ENCODE data around the gene TFG.

Gene TFG

DNA sequence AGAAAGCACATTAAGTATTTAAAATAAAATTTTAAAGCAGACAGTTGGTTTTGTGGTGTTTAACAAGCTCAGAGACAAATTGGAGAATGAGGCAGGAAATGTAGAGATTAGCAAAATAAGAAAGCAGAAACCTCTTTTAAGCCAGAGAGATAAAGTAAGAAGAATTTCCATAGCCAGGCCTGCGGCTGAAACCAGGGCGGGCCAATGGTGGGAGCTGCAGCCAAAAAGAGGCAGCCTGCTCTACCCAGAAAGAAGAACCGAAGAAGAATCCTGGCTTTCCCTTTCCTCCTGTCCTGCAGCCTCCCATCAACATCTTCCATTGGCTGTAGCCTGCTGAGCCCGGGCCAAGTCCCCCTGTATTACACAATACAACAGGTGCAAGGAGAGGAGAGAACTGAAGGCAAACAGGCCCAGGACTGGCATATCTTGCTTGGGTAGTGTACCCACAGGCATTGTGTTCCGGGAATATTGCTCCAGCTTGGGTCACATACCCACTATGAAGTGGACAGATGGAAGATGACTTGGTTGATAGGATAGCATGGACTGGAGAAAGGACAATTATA lies 11.5 kb upstream of the TFG start:
- Mint-ChIP-seq H3K9me3 (no peaks in the 10 kb centered on the region), H3K36me3 (no peaks in the 10 kb centered on the region), H3K4me1 (no peaks in the 10 kb centered on the region), H3K27ac (no peak overlapping the region), H3K27me3 (peaks cover 35% of the 10 kb centered on the region), H3K4me3 (no peak overlapping the region)

GRCh38 chr3:100698736-100699135 lies 10.6 kb upstream of the TFG start:
- Mint-ChIP-seq H3K36me3 (no peaks in the 10 kb centered on the region), H3K4me1 (no peaks in the 10 kb centered on the region), H3K27me3 (peaks cover 33% of the 10 kb centered on the region), H3K4me3 (no peak overlapping the region), H3K9me3 (no peaks in the 10 kb centered on the region), H3K27ac (no peak overlapping the region)

- peaks cover 24% of the 10 kb centered on the region for H3K27me3 Mint-ChIP-seq
- no peaks in the 10 kb centered on the region for H3K36me3 Mint-ChIP-seq
- H3K4me3 Mint-ChIP-seq = no peak overlapping the region
- no peak overlapping the region for H3K27ac Mint-ChIP-seq
- H3K4me1 Mint-ChIP-seq = no peaks in the 10 kb centered on the region
- no peaks in the 10 kb centered on the region for H3K9me3 Mint-ChIP-seq
Measured at GRCh38 chr3:100700708-100701107, 8.6 kb upstream of the TFG start.

DNA sequence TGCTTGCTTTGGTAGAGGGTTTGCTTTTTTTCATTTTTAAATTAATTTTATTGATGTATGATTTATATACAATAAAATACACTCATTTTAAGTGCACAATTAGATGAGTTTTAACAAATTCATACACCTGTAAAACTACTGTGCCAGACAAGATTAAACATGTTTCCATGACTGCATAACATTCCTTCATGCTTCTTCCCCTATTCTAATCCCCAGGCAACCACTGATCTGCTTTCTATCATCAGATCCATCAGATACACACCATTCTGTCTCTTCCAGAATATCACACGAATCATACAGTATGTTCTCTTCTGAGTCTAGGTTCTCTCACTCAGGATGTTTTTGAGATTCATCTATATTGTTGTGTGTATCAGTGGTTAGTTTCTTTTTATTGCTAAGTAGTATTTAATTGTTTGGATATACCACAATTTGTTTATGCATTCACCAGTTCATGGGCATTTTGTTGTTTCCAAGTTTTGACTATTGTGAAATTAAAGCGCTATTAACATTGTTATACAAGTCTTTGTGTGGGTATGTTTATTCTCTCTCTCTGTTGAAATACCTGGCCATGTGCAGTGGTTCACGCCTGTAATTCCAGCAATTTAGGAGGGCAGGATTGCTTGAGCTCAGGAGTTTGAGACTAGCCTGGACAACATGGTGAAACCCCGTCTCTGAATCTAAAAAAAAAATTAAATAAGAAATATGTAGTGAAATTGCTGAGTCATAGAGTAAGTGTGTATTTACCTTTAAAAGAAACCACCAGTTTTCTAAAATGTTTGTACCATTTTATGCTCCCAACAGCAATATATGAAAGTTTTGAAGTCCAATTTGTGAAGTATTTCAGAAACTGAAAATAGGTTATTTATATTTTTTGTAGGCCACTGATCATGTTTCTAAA lies 7.0 kb upstream of the TFG start:
- Mint-ChIP-seq H3K9me3 (no peaks in the 10 kb centered on the region), H3K36me3 (no peaks in the 10 kb centered on the region), H3K4me1 (no peaks in the 10 kb centered on the region), H3K27me3 (peaks cover 21% of the 10 kb centered on the region), H3K27ac (no peak overlapping the region), H3K4me3 (no peak overlapping the region)

DNA sequence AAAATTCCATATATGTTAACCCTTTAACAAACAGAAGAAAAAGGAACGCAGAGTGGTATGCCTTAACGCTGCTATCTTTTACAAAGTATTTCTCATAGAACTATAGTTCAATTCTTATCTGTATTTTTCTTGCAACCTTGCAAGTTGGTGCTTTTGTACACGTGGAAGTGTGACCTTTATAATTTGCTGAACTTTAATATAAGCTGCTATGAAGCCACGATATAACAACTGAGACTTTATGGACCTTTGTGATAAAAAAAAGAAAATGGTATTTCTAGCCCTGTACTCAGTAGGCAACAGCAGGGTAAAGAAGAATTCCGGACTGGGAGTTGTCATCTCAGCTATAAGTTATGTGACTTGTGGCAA lies 6.3 kb upstream of the TFG start:
- Mint-ChIP-seq H3K9me3 (no peaks in the 10 kb centered on the region), H3K36me3 (no peaks in the 10 kb centered on the region), H3K4me1 (no peaks in the 10 kb centered on the region), H3K4me3 (no peak overlapping the region), H3K27me3 (peaks cover 21% of the 10 kb centered on the region), H3K27ac (no peak overlapping the region)

DNA sequence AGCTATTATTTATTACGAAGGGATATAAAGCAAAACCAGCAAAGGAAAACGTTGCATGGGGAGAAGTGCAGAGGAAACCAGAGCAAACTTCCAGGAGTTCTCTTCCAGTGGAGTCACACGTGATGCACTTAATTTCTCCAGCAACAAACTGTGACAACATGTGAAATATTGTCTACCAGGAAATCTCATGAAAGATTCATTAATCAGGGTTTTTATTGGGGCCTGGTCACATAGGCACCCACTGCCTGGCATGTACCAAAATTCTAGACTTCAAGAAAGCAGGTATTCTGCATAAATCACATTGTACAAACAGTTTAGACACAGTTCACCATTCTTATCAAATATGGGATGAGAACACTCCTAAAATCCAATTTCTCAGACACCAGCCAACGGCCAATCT lies 5.4 kb upstream of the TFG start:
- H3K27me3 Mint-ChIP-seq = peaks cover 15% of the 10 kb centered on the region
- no peaks in the 10 kb centered on the region for H3K36me3 Mint-ChIP-seq
- peaks cover 5% of the 10 kb centered on the region for H3K4me1 Mint-ChIP-seq
- no peak overlapping the region for H3K27ac Mint-ChIP-seq
- H3K4me3 Mint-ChIP-seq = no peak overlapping the region
- no peaks in the 10 kb centered on the region for H3K9me3 Mint-ChIP-seq

GRCh38 chr3:100706365-100706764 lies 2.9 kb upstream of the TFG start:
- H3K9me3 Mint-ChIP-seq = no peaks in the 10 kb centered on the region
- no peak overlapping the region for H3K4me3 Mint-ChIP-seq
- peaks cover 5% of the 10 kb centered on the region for H3K27me3 Mint-ChIP-seq
- H3K36me3 Mint-ChIP-seq = peaks cover 4% of the 10 kb centered on the region
- peaks cover 17% of the 10 kb centered on the region for H3K4me1 Mint-ChIP-seq
- no peak overlapping the region for H3K27ac Mint-ChIP-seq

DNA sequence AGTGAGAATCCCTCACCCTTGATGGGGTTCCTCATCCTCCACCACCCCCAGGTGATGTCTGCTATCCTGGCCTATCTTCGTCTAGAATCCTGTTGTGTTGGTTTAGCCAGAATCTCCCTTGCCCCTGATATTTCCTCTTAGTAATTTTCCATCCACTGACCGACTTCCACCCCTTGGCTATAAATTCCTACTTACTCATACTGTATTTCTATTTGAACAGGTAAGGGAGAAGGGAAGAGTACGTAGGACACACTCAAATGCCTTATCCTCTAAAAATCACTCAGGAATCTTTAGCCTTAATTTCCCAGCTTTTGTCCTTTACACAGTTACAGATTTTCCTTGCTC lies 678 bp upstream of the TFG start:
- peaks cover 38% of the 10 kb centered on the region for H3K4me1 Mint-ChIP-seq
- H3K4me3 Mint-ChIP-seq = peak overlapping the region; percentile 89
- H3K27ac Mint-ChIP-seq = peak overlapping the region; percentile 97
- H3K9me3 Mint-ChIP-seq = no peaks in the 10 kb centered on the region
- peaks cover 13% of the 10 kb centered on the region for H3K36me3 Mint-ChIP-seq
- H3K27me3 Mint-ChIP-seq = peaks cover under 1% of the 10 kb centered on the region

GRCh38 chr3:100709842-100710260 lies 557 bp downstream of the TFG start:
- Mint-ChIP-seq H3K36me3 (peaks cover 14% of the 10 kb centered on the region), H3K4me3 (peak overlapping the region; percentile 81)

DNA sequence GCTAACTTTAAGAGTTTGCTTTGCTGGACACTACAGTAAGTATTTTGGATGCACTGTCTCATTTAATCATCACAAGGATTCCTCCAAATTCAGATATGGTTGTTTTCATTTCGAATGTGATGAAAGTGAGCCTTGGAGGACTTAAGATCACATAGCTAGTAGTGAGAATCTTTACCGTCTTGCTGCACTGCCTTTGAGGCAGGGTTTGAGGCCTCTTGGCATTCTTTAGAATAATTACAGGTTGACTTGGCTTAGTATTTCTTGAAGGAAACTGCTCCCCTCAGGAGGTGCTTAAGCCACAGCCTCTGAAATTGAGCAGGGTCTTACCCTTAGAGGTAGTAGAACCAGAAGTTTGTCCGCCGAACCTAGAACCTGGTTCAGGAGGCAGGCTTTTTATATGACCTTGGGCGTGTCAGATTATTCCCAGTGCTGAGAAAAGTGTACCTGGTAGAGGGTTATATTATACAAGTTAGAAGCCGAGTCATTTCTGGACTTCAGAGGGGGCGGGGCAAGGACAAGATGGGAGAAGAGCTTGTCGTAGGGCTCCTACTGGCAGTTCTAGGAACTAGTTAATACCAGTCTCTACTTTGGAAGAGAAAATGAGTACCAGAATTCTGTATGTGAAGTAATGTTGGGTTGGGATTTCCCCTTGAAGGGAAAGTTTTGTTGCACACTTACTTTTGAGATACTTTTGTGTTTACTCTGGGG lies 1.1 kb downstream of the TFG start:
- Mint-ChIP-seq H3K4me3 (peak overlapping the region; percentile 81), H3K27me3 (no peaks in the 10 kb centered on the region), H3K9me3 (no peaks in the 10 kb centered on the region), H3K4me1 (peaks cover 54% of the 10 kb centered on the region), H3K27ac (peak overlapping the region; percentile 71), H3K36me3 (peaks cover 19% of the 10 kb centered on the region)

More at GRCh38 chr3:100709842-100710260, 557 bp downstream of the TFG start:
- H3K27ac Mint-ChIP-seq = peak overlapping the region; percentile 71
- H3K27me3 Mint-ChIP-seq = no peaks in the 10 kb centered on the region
- H3K9me3 Mint-ChIP-seq = no peaks in the 10 kb centered on the region
- H3K4me1 Mint-ChIP-seq = peaks cover 48% of the 10 kb centered on the region

GRCh38 chr3:100715176-100715575 lies 5.9 kb downstream of the TFG start:
- H3K27ac Mint-ChIP-seq = no peak overlapping the region
- H3K4me3 Mint-ChIP-seq = peak overlapping the region; percentile 34
- H3K36me3 Mint-ChIP-seq = peaks cover 35% of the 10 kb centered on the region
- peaks cover 80% of the 10 kb centered on the region for H3K4me1 Mint-ChIP-seq
- H3K27me3 Mint-ChIP-seq = no peaks in the 10 kb centered on the region
- H3K9me3 Mint-ChIP-seq = no peaks in the 10 kb centered on the region

GRCh38 chr3:100717063-100717462 lies 7.8 kb downstream of the TFG start:
- peaks cover 65% of the 10 kb centered on the region for H3K4me1 Mint-ChIP-seq
- H3K27me3 Mint-ChIP-seq = no peaks in the 10 kb centered on the region
- H3K4me3 Mint-ChIP-seq = peak overlapping the region; percentile 61
- no peak overlapping the region for H3K27ac Mint-ChIP-seq
- no peaks in the 10 kb centered on the region for H3K9me3 Mint-ChIP-seq
- peaks cover 37% of the 10 kb centered on the region for H3K36me3 Mint-ChIP-seq

GRCh38 chr3:100717637-100718487 lies 8.6 kb downstream of the TFG start:
- Mint-ChIP-seq H3K27ac (no peak overlapping the region), H3K4me1 (peaks cover 64% of the 10 kb centered on the region), H3K36me3 (peaks cover 36% of the 10 kb centered on the region), H3K27me3 (no peaks in the 10 kb centered on the region), H3K4me3 (no peak overlapping the region), H3K9me3 (no peaks in the 10 kb centered on the region)

GRCh38 chr3:100719136-100719535 lies 9.8 kb downstream of the TFG start:
- H3K27ac Mint-ChIP-seq = no peak overlapping the region
- peaks cover 34% of the 10 kb centered on the region for H3K36me3 Mint-ChIP-seq
- no peaks in the 10 kb centered on the region for H3K9me3 Mint-ChIP-seq
- peaks cover 56% of the 10 kb centered on the region for H3K4me1 Mint-ChIP-seq
- H3K27me3 Mint-ChIP-seq = no peaks in the 10 kb centered on the region
- H3K4me3 Mint-ChIP-seq = no peak overlapping the region

DNA sequence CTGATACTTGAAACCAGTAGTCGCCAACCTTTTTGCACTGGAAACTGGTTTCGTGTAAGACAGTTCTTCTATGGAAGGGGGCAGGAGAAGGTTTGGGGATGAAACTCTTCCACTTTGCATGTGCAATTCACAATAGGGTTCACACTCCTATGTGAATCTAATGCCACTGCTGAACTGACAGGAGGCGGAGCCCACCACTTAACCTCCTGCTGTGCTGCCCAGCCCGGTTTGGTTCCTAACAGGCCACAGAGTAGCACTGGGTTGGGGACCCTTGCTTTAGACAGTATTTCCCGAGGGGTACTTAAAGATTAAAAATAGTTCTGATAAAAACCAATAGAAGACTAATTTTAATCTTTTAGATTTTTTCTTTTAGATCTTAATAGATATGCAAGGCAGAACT lies 11.1 kb downstream of the TFG start:
- H3K36me3 Mint-ChIP-seq = peaks cover 30% of the 10 kb centered on the region

More for the DNA sequence above, 11.1 kb downstream of the TFG start:
- no peak overlapping the region for H3K4me3 Mint-ChIP-seq
- no peaks in the 10 kb centered on the region for H3K9me3 Mint-ChIP-seq
- H3K4me1 Mint-ChIP-seq = peaks cover 45% of the 10 kb centered on the region
- H3K27me3 Mint-ChIP-seq = no peaks in the 10 kb centered on the region
- no peak overlapping the region for H3K27ac Mint-ChIP-seq
